Measurements from ENCODE around the gene KLK5. TPM values are rescaled to one million over a fixed set of nuclear protein-coding genes. Genes with fewer than 3 reads are reported as not detected.
"Not testable (repeated sequence)": the region's sequence is repeated elsewhere in the genome, so short reads cannot be mapped to it uniquely, and the experiment has no call there.

The KLK5 gene
- total and polyA plus RNA-seq, 4 donors, result not detected

DNA sequence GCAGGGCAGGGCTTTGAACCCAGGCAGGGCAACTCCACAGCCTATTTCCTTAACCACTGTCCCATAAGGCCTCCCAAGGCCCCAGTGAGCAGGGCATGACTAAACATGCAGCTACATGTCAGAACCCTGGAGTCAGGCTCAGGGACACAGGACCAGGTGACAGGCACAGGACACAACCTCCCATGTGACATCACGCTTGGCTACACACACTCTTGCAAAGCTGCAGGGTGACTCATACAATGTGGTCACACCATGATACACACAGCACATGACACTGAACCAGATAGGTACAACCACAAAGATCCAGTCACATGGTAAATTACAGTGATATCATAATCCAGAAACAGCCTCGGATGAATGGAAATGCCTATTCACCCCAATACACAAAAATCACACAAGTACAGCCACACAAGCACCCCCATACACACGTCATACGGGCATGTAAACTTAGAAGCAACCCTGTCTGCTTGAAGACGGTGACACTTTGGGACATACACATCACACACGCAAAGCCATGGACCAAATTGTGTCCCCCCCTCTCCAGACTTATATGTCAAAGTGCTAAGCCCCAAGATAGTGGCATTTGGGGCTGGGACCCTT is 56.1 kb downstream of the KLK5 start (continued):
- TF ChIP-seq, protein P1, sequence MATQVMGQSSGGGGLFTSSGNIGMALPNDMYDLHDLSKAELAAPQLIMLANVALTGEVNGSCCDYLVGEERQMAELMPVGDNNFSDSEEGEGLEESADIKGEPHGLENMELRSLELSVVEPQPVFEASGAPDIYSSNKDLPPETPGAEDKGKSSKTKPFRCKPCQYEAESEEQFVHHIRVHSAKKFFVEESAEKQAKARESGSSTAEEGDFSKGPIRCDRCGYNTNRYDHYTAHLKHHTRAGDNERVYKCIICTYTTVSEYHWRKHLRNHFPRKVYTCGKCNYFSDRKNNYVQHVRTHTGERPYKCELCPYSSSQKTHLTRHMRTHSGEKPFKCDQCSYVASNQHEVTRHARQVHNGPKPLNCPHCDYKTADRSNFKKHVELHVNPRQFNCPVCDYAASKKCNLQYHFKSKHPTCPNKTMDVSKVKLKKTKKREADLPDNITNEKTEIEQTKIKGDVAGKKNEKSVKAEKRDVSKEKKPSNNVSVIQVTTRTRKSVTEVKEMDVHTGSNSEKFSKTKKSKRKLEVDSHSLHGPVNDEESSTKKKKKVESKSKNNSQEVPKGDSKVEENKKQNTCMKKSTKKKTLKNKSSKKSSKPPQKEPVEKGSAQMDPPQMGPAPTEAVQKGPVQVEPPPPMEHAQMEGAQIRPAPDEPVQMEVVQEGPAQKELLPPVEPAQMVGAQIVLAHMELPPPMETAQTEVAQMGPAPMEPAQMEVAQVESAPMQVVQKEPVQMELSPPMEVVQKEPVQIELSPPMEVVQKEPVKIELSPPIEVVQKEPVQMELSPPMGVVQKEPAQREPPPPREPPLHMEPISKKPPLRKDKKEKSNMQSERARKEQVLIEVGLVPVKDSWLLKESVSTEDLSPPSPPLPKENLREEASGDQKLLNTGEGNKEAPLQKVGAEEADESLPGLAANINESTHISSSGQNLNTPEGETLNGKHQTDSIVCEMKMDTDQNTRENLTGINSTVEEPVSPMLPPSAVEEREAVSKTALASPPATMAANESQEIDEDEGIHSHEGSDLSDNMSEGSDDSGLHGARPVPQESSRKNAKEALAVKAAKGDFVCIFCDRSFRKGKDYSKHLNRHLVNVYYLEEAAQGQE (IDR thresholded peaks at IDR 0.05), result no peak
- TF ChIP-seq, protein P2, sequence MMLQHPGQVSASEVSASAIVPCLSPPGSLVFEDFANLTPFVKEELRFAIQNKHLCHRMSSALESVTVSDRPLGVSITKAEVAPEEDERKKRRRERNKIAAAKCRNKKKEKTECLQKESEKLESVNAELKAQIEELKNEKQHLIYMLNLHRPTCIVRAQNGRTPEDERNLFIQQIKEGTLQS (IDR thresholded peaks at IDR 0.05), result no peak
- TF ChIP-seq GABPA (IDR thresholded peaks at IDR 0.05 in 1 of 2, conservative IDR thresholded peaks at IDR 0.05 in 1 of 2) (no peak), FOXA2 (IDR thresholded peaks at IDR 0.05) (no peak)

DNA sequence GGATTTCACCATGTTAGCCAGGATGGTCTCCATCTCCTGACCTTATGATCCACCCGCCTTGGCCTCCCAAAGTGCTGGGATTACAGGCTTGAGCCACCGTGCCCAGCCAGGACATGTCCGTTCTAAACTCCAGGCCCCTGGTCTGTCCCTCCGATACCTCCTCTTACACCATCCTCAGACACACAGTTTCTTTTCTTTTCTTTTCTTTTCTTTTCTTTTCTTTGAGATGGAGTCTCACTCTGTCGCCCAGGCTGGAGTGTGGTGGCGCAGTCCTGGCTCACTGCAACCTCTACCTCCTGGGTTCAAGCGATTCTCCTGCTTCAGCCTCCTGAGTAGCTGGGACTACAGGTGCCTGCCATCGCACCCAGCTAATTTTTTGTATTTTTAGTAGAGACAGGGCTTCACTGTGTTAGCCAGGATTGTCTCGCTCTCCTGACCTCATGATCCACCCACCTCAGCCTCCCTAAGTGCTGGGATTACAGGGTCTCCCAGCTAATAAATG is 56.7 kb downstream of the KLK5 start:
- WGBS, result 79% methylated on average over 9 of the region's 9 CpGs
- not testable (repeated sequence) for DNase-seq (ENCODE audit: low spot score); H3K4me3 ChIP-seq (ENCODE audit: low read depth in 1 of 3, low read length in 3 of 3); H3K4me1 ChIP-seq (ENCODE audit: control insufficient read depth in 4 of 4, insufficient read depth in 4 of 4, low read length in 3 of 4); H3K9me3 ChIP-seq (ENCODE audit: control insufficient read depth in 4 of 4, low read length in 3 of 4); H3K27me3 ChIP-seq (ENCODE audit: control insufficient read depth in 4 of 4, insufficient read depth in 4 of 4, low read length in 3 of 4); H3K9ac ChIP-seq (ENCODE audit: low read depth in 1 of 2, low read length in 2 of 2); H3K27ac ChIP-seq (ENCODE audit: low read depth in 1 of 2, low read length in 2 of 2); H3K36me3 ChIP-seq (ENCODE audit: control insufficient read depth in 4 of 4, insufficient read depth in 3 of 4, low read depth in 1 of 4, low read length in 3 of 4)

DNA sequence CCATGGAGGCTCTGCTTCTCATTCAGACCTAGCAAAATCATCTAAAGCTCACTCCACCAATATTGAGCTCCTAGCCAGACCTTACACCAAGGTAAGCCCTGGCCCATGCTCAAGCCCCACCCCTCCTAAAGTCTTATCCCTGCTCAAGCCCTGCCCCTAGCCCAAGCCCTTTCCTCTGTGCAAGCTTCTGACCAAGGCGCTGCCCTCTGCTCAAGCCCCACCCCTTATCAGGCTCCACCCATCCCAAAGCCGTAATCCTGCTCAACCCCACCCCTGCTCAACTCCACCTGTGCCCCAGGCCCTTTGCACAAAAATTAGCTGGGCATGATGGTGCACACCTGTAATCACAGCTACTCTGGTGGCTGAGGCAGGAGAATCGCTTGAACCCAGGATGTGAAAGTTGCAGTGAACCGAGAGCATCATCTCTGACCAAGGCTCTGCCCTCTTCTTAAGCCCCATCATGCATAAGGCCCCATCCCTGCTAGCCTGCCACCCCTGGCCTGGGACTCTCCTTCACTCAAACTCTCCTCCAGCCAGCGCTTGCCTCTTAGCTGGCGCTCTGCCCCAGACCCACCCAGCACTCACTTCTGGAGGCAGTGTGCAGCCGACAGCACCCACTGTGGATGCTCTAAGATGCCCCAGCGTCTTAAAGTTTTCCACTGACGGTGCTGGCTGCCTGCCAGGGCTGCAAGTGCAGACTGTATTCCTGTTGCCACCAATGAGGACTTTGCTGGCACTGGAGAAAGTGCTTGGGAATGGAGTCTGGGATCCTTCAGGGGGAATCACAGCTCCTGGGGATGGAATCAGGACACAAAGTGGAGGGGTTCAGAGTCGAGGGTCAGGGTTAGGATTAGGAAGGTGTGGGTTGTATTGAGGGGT is 58.1 kb downstream of the KLK5 start:
- WGBS, result 61% methylated on average over 10 of the region's 10 CpGs
- no peak for DNase-seq (ENCODE audit: low spot score)
- Histone ChIP-seq H3K27ac (ENCODE audit: low read depth in 1 of 2, low read length in 2 of 2) (no peak overlapping the region), H3K9me3 (ENCODE audit: control insufficient read depth in 4 of 4, low read length in 3 of 4) (no peaks in the 10 kb centered on the region), H3K27me3 (ENCODE audit: control insufficient read depth in 4 of 4, insufficient read depth in 4 of 4, low read length in 3 of 4) (peaks cover 0 to 2% (median 0%) of the 10 kb centered on the region in 4 donors), H3K9ac (ENCODE audit: low read depth in 1 of 2, low read length in 2 of 2) (no peak overlapping the region), H3K36me3 (ENCODE audit: control insufficient read depth in 4 of 4, insufficient read depth in 3 of 4, low read depth in 1 of 4, low read length in 3 of 4) (no peaks in the 10 kb centered on the region), H3K4me1 (ENCODE audit: control insufficient read depth in 4 of 4, insufficient read depth in 4 of 4, low read length in 3 of 4) (no peaks in the 10 kb centered on the region), H3K4me3 (ENCODE audit: low read depth in 1 of 3, low read length in 3 of 3) (no peak overlapping the region)
- TF ChIP-seq JUND (IDR thresholded peaks at IDR 0.05) (no peak), FOXA1 (IDR thresholded peaks at IDR 0.05) (no peak), HNF4A (conservative IDR thresholded peaks at IDR 0.05) (no peak), SP1 (IDR thresholded peaks at IDR 0.05) (no peak), NR2F2 (IDR thresholded peaks at IDR 0.05) (no peak), RAD21 (IDR thresholded peaks at IDR 0.05) (no peak), TAF1 (conservative IDR thresholded peaks at IDR 0.05) (no peak), EGR1 (IDR thresholded peaks at IDR 0.05; ENCODE audit: low read depth in 2 of 2) (no peak), HNF4G (IDR thresholded peaks at IDR 0.05) (no peak)
- TF ChIP-seq, protein P3, sequence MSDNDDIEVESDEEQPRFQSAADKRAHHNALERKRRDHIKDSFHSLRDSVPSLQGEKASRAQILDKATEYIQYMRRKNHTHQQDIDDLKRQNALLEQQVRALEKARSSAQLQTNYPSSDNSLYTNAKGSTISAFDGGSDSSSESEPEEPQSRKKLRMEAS (IDR thresholded peaks at IDR 0.05), result no peak
- TF ChIP-seq, protein P2 (IDR thresholded peaks at IDR 0.05), result no peak
- TF ChIP-seq, protein P4, sequence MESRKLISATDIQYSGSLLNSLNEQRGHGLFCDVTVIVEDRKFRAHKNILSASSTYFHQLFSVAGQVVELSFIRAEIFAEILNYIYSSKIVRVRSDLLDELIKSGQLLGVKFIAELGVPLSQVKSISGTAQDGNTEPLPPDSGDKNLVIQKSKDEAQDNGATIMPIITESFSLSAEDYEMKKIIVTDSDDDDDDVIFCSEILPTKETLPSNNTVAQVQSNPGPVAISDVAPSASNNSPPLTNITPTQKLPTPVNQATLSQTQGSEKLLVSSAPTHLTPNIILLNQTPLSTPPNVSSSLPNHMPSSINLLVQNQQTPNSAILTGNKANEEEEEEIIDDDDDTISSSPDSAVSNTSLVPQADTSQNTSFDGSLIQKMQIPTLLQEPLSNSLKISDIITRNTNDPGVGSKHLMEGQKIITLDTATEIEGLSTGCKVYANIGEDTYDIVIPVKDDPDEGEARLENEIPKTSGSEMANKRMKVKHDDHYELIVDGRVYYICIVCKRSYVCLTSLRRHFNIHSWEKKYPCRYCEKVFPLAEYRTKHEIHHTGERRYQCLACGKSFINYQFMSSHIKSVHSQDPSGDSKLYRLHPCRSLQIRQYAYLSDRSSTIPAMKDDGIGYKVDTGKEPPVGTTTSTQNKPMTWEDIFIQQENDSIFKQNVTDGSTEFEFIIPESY (IDR thresholded peaks at IDR 0.05), result no peak

All from liver (tissue), 9 donors.